GM04503 (cell line): Measurements from ENCODE around the gene IKZF2.

ENCODE experiments used
- DNase-seq: peaks from one replicate; pipeline ENCODE4 v3.0.0-alpha.2; 2012; ENCODE audit warnings: low read depth

Gene IKZF2

DNA sequence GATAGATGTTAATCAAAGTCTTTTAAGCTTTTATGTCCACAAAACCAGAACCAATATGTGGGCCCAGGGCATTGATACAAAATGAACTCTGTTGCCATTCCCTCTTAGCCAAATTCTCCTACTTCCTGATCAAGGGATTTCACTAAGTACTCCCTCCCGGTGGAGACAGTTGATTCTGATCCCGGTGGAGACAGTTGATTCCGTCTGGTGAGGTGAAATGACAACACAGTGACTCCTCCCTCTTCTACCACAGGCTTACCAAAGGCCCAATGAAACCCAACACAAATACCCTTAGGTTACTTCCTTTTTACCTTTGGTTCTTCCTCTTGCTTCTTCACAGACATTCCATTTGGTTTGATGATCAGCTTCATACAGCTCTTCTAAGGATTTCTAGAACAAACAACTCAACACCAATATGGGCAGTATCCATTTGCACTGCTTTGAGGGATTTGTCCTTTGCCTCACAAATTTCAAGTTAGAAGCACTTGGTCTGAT lies 153.8 kb downstream of the IKZF2 start:
- no peak for DNase-seq

DNA sequence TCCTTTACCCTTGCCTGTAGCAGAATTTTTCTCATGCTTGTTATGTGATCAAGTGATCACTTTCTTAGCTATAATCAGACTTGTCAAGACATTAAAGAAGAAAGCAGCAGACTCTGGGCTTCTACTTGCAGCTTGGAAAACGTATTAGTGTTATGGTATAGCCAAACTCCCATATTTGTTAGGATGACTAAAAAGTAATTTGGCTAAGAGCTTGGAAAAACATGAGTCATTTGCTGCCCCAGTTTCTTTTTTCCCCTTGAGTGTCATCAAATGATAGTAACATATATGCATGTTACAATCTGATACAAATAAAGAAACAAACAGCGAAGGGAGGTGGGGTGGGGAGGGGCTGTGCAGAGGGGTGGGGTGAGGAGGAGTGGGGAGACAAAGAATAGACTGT lies 155.5 kb downstream of the IKZF2 start:
- no peak for DNase-seq

DNA sequence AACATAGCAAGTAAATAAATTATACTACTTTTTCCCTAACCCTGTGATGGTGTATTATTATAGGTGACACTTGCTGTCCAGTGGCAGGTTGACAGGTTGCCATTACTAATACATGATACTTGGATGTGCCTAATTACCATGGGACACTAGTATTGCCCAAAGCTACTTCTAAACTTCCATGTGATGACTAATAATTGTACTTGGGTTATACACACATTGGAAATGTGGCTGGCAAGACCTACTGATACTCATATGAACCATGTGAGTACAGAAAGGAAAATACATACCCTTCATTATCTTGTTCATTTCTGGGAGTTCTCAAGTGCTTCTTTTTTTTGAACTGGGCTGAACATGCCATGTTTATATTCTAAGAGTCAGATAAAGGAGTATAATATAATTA lies 156.4 kb downstream of the IKZF2 start:
- DNase-seq, result no peak

DNA sequence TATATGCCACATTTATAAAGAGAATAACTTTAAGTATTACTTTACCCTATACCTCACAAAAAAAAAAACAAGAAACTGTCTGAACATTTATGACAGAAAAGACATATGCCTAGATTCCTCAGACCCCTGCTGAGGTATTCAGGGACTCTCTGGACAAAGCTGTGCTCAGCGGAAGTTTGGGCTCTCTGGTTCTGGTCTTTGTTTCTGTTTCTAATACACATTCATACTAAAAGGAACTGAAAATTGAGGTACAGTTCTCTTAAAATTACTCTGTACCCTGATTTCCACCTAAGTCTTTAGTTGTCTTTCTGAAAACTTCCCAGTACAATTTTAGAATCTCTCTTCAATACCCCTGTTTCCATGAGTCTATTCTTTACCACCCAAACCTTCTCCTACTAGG lies 160.3 kb downstream of the IKZF2 start:
- no peak for DNase-seq

DNA sequence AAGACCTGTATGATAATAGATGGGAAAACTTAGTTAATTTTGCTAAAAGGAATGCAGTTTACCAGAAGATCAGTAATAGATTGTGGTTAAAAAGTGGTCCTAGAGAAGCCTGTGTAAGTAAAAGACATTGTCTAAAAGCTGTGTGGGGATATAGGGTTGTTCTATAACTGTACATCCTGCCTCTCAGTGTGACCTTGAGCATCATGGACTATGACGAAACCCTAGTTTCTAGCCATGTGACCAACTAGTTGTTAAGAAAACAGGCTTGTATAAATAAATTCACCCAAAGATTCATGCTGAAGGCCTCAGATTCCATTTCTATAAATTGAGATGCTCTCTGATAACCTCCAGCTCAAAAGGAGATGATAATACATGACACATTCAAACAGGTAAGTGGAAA lies 160.7 kb downstream of the IKZF2 start:
- DNase-seq, result no peak

DNA sequence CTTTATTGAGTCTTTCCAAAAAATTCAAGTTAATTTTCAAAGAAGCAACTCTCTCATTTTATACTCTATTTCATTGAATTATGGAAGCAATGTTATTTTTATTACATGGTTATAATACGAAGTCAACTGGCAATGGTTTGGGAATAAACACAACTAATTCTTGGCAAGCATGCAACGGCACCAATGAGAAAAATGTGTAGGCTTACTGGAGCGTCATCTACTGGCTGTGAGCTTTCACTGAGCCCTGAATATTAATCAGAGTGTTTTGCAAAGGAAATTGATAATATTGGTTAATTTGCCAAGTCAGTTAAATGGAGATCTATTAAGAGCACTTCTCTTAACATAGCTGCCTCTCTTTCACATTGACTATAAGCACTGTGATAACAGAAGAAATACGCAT lies 163.9 kb downstream of the IKZF2 start:
- no peak for DNase-seq

DNA sequence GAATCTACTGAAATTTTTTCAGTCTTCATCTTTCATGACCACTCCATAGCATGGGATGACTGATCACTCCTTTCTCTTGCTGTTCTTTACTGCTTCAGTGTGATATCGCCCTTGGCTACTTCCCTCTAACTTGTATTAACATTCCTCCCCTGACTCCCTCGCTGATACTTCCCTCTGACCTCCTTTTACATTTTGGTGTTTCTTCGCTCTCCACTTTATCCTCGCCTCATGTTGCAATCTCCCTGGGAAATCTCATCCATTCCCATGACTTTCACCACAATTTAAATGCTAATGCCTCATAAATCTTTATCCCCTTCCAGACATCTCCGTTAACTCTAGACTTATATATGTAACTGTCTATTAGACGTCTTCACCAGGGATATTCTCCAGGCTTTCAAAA lies 167.3 kb downstream of the IKZF2 start:
- no peak for DNase-seq

DNA sequence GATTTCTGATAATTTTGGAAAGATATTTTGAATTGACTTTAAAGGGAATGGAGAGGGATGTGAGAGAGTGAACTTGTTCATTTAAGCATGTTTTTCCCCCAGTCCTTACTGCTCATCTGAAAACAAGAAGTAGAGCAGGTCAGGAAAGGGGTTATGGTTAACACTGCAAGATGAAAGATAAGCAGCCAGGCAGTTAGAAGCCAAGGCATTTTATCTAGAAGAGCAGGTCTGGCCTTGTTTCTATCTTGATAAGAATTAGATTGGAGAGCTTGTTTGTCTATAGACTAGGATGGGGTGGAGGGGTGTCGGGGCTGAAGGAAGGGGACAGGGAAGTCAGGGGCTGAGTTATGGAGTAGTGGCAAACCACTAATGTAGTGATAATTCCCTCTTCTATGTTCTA lies 171.6 kb downstream of the IKZF2 start:
- DNase-seq, result no peak

DNA sequence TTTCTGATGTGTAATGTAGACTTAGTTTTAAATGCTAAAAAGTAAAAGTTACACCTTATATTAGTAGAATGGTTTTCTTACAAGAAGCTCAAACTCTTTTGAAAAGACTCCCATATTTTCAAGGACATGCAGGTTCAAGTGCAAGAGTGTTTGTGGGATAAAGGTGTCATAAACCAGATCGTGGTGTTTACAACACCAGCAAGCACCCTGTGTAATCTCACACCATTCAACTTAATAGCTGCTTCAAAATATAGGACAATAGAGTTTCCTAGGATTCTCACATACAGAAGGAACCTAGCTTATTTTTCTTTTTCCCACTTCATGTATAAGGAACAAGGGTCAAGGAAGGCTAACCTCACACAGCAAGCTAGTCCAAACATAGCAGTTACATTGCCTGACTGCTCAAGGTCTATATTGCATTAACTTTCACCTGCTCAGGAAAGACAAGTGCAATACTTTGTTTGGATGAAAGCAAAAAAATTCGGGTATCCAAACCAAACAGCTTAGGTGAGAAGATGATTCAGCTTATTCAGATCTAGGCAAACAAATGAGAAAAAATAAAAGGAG lies 172.3 kb downstream of the IKZF2 start:
- no peak for DNase-seq

DNA sequence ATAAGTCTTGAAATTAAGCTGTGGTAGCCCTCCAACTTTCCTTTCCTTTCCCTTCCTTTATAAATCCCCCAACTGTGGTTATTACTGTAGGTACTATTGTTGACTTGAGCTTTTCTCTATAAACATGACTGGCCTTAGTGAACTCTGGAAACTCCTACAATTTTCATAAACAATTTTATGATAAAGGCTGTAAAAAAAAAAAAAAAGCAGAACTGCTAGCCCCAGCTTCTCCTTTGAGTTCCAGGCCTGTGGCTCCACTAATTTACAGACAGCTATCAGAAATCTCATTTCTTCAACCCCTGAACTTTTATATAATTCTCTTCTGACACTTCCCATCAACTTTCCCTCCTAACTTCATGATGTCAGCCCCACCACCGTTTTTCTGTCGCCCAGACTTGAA lies 174.3 kb downstream of the IKZF2 start:
- no peak for DNase-seq

DNA sequence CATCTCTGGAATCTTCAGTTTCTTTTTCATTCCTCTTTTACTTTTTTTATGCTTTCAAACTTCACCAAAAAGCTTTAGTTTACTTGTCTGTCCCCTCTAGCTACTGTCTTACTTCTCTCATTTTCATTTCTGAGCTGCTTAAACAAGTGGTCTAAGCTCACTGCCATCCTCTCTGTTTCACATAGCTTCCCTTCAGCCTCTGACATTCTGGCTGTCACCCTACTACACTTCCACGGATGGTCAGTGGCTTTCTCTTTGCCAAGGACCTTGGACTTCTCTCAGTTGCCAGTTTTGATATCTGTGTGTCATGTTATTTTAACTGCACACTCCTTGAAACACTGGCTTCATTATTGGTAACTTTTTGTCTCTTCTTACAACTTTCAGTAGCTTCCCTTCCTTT lies 176.1 kb downstream of the IKZF2 start:
- DNase-seq, result no peak

DNA sequence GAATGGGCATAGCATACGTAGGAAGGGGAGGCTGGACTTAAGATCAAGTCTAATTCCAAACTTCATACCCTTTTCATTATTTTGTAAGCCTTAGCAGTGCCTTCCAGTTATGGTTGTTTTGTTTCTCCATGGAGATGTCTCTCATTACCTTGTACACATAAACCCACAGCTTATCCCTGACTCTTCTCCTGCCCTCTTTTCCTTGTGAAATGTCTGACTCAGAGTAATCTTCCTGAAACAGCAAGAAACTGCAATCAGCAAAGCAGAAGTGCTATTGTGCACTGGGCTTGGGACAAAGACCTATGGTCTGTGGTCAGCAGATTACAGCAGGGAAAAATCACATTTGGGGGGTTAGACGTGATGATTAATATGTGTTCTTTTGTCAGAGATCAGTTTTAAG lies 176.7 kb downstream of the IKZF2 start:
- peak; percentile 83 for DNase-seq

DNA sequence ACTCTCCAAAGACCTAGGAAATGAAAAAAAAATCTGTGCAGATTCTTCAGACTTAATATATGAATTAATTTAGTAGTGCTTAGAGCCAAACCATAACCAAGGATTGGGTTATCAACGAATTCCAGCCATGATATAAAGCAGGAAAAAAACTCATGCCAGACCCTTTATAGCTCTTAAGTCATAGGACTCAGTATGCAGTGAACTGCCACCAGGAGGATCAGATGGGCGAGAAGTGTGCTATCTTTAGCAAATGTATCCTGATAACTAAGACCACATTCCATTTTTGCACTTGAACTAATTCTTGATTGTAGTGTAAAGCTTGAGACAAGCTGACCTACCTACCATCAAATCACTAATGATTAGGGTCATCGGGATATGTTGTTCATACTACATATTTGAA lies 178.1 kb downstream of the IKZF2 start:
- DNase-seq, result no peak

DNA sequence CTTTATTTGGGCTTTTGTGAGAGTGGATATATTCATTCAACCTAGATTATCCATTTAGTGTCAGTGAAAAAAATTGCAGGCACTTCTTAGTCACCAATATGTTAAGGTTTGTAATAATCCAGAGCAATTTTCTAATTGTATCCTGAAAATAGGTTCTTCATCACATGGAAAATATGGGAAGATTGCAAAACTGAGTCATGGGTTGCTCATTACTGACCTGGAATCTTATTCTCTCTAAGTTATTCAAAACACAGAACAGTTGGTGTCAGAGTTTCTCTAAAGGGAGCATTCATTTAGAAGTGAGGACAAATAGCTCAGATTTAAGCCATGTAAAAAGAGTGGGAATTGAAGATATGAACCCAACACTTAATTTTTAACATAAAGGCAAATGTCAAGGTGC lies 181.3 kb downstream of the IKZF2 start:
- DNase-seq, result peak; percentile 64

DNA sequence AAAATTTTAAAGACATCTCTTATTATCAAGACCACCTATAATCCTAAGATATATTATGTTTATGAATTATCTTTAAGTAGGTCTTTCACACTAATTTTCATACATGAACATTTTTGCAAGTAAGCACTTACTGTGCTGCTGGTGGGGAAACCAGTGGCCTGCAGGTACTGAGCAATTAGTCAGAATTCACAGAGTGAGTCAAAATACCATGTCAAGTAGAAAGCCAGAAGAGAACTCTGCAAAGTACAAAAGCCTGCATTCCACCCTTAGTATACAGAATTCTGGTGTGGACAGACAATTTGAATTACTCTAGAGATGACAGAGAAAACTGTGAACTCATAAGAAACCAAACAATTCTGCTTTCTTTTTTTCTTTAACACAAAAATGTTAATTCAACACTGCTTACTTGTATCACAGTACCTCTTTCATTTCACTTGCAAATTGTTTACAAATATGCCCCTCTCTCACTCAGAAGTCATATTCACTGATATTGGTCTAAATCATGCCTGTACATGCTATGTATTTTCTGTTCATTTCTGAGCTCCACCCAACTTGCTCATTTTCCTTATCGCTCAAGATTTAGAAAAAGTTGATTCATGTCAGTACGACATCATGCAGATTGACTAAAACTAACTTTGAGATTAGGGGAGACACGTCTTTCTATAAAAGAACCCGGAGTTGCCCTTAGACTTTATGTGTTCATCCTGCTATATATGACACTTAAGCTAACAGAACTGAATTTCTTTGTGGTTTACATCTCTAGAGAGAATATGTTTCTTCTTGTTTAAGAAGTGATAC lies 182.9 kb downstream of the IKZF2 start:
- no peak for DNase-seq

DNA sequence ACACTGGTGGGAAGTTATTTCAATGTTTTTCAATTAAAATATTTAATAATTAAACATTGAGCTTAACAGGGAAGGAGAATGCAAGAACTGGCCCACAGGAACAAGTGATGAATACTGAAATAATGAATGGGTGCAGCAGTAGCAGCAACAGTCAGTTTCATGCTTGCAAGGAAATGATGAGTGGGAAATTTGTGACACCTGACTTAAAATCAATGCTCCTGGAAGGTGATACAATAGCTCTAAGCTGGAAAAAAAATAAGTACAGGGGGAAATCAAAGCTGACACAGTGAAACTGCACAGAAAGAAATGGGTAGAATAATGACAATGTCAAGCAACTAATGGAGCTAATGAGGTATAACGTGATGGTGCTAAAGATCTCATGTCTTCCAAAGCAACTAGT lies 184.5 kb downstream of the IKZF2 start:
- no peak for DNase-seq

DNA sequence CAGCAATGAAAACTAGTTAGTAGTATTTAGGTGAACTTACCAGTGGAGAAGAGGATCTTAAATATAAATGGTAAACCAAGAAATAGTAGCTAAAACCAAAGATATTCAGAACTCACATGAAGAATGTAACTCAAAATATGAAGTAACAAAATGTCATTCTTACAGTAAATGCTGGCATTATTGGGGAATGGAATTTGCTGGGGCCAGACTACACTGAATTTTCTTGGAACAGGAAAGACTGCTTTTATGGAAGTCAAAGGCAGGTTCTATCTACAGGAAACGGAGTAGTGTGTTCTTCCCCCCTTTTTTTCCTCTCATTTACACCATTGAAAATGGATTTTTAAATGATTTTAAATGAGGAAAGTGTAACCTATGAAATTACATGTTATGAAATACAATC lies 188.7 kb downstream of the IKZF2 start:
- no peak for DNase-seq

DNA sequence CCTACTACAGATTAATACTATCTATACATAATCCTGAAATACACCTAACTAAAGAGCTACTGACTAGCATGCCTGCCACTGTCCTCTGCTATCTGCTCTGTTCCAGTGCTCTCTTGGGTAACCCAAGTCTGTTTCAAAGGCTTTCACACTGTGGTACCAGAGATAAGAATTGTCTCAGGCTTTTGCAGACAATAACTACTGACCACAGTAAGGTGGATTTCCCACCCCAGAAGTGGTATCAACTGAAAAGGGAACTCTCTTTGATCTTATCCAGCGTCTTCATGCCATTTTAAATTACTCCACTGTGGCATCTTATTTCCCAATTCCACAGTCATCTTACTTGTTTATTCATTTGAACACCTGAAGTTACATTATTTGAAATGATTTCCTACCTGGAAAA lies 190.2 kb downstream of the IKZF2 start:
- no peak for DNase-seq

DNA sequence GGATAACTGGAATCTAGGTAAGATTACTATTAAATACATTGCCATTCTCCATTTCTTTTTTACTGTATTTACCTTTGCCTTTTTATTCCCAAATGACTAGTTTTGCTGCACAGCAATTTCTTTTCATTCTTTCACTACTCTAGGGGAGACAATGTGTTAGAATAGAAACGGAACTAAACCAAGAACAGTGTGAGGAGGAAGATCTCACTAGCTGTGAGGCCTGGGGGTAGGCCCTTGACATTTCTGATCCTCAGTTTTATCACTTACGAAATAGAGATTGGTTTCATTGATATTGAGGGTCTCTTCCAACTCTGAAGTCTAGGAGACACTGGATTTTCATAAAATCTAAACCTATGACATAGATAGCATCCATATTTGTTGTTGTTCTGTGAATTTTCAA lies 191.1 kb downstream of the IKZF2 start:
- no peak for DNase-seq

DNA sequence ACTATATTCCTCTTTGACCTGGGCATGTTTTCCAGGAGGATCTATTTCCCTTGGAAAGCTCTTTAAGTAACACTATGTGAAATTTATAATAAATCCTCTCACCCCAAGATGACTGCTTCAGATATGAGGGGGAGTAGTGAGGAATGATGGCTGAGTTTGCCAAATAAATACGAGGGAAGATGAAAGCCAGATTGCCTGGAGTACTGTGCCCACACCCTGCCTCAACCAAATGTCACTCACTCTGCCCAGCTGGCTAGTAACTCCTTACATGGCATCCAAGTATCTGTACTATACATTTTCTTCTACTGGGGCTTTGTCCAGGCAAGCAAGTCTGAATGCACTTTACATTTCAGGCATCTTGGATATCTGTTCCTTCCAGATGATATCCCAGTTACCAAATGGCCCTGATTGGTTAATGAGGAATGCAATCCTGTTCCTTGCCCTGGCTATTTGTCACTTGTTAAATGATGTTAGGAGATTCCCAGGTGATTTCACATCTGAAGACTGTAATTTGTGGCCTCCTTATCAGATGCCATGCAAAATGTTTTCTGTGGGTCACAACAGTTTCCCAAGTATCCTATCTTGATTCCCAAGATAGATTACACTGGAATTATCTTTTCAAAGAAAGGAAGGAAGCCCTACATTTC lies 191.8 kb downstream of the IKZF2 start:
- DNase-seq, result no peak

DNA sequence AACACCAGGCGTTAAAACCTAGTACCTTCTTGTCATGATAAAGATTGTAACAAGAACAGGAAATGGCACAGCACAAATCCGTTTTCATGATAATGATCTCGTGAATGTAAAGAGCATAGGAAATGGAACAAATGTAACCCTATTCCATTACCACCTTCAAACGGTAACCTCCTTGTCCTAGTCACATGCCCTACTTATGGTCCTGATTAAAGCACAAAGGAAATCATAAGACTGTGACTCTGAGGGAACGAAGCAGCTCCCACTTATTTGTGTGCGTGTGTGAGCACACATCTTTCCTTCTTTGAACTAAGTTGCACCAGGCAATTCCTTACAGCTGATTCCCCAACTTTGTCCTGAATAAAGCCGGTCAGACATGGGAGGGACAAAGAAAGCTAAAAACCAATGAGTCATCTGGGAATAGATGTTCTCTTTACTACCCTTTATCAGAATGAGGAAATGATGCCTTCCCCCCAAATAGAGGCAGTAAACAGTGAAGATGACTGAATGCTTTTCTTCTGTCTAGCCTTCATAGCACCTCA lies 192.6 kb downstream of the IKZF2 start:
- peak; percentile 52 for DNase-seq

DNA sequence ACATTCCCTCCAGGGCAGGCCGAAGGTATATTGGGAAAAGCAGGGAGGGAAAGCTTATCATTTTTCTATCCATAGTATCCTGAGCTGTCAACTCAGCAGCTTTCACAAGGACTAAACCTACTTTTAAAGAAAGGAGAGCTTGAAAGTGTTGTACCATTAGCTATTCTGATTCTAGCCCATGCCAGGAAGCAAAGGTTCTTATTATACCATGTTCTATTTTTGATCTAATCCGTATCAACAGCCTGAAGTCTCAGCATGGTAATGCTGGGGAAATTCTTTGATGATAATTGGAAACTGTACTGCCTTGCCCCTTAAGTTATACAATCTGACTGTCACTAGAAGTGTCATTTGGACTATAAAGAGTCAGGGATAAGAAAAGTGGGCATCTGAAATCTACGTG lies 193.3 kb downstream of the IKZF2 start:
- DNase-seq, result no peak

DNA sequence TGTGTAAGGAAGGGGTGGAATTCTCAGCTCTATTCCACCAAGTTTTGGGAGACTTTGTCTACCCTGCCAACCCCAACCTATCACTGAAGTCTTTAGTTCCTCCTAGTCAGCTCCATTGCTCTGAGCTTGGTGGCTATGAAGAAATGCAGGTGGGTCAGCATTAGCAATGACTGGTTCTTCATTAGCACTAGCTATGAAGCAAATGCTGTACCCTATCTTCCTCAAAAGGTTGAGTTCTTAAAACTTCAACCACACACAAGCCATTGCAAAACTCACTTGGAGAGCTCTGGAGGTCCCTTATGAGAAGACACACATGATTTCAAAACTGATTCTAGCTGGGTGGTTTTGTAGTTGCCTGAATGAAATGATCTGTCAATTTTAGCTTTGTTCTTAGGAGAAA lies 193.8 kb downstream of the IKZF2 start:
- no peak for DNase-seq
